Measurements from ENCODE around the gene KCNT1. TPM values are rescaled to one million over a fixed set of nuclear protein-coding genes. Genes with fewer than 3 reads are reported as not detected.

KCNT1 gene
- total RNA-seq, 1 experiment from 2014 or later = 0.17 TPM

DNA sequence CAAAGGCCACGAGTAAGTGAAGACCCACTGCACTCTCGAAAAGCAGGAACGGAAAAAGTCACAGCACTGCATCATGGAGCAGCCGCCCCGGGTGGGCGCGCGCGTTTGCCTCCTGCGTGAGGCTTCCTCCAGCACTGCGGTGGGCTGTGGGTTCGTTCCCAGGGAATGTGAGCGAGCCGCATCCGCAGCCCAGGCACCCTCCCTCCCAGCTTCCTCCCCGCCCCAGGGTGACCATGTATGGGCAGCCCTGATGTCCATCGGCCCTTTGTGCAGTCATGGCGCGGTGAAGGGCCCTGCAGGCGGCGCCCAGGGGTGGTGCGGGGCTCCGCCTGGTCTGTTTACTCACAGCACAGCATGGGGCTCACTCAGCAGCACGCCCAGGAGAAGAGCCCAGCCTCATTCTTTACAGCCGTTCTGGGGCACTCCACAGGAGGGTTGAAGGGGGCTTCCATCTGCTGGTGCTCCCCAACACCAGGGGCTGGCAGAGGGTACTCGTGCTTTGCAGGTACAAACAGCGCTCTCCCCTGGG, 32.7 kb downstream of the KCNT1 start:
- no peaks in the 10 kb centered on the region for H3K9me2 ChIP-seq (ENCODE audit: insufficient read depth)
- TF ChIP-seq CBX3 (IDR thresholded peaks at IDR 0.05; ENCODE audit: low read depth) (no peak), POLR2AphosphoS5 (IDR thresholded peaks at IDR 0.05; ENCODE audit: low read depth, low read length) (no peak), CEBPB (IDR thresholded peaks at IDR 0.05; ENCODE audit: low read depth) (no peak), SRF (IDR thresholded peaks at IDR 0.05; ENCODE audit: low read depth) (no peak)
- TF ChIP-seq, protein P1, sequence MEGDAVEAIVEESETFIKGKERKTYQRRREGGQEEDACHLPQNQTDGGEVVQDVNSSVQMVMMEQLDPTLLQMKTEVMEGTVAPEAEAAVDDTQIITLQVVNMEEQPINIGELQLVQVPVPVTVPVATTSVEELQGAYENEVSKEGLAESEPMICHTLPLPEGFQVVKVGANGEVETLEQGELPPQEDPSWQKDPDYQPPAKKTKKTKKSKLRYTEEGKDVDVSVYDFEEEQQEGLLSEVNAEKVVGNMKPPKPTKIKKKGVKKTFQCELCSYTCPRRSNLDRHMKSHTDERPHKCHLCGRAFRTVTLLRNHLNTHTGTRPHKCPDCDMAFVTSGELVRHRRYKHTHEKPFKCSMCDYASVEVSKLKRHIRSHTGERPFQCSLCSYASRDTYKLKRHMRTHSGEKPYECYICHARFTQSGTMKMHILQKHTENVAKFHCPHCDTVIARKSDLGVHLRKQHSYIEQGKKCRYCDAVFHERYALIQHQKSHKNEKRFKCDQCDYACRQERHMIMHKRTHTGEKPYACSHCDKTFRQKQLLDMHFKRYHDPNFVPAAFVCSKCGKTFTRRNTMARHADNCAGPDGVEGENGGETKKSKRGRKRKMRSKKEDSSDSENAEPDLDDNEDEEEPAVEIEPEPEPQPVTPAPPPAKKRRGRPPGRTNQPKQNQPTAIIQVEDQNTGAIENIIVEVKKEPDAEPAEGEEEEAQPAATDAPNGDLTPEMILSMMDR (IDR thresholded peaks at IDR 0.05 in 2 of 3, conservative IDR thresholded peaks at IDR 0.05 in 1 of 3; ENCODE audit: borderline replicate concordance in 1 of 3, insufficient read depth in 1 of 3, low read depth in 2 of 3, low read length in 2 of 3) = no peak
- intact Hi-C loops (cut with micrococcal nuclease) = no loop called here
- no peak overlapping the region for H3K4me2 ChIP-seq (ENCODE audit: low read length)
- ChIA-PET RAD21 (ENCODE audit: low non-redundant PET in 1 of 2, low total read pairs in 2 of 2, uncharacterized antibody in 2 of 2, unreplicated experiment in 2 of 2) (no interaction called here), CTCF (no interaction called here), POLR2A (no interaction called here)
- H3K4me1 ChIP-seq (ENCODE audit: control insufficient read depth in 1 of 2, insufficient read depth in 2 of 2, low read length in 2 of 2) = peaks cover 0 to 7% of the 10 kb centered on the region in 2 experiments; a peak in 1 of 4 replicates
- peaks cover 0 to 9% of the 10 kb centered on the region in 2 experiments; a peak in 2 of 4 replicates for H3K9me3 ChIP-seq (ENCODE audit: control insufficient read depth in 1 of 2, insufficient read depth in 1 of 2, low read depth in 1 of 2, low read length in 2 of 2)
- no peak overlapping the region for H3K4me3 ChIP-seq (replicated peaks in 1 of 2; ENCODE audit: low read depth in 1 of 2, low read length in 2 of 2)
- no TSS peak for BruUV-seq (replicated peaks)
- H3K79me2 ChIP-seq (ENCODE audit: insufficient read depth, low read length) = no peaks in the 10 kb centered on the region
- no peaks in the 10 kb centered on the region for H3K27me3 ChIP-seq (ENCODE audit: insufficient read depth, low read length)
- no peak overlapping the region for H3K9ac ChIP-seq (ENCODE audit: low read length)
- no peak overlapping the region for H2AFZ ChIP-seq (ENCODE audit: low read depth, low read length, poor library complexity, severe bottlenecking)
- H3K36me3 ChIP-seq (ENCODE audit: control insufficient read depth in 1 of 2, insufficient read depth in 2 of 2, low read length in 2 of 2) = no peaks in the 10 kb centered on the region
- DNase-seq (ENCODE audit: low read depth, low spot score) (no peak), ATAC-seq (no peak)
- H4K20me1 ChIP-seq (ENCODE audit: insufficient read depth) = no peaks in the 10 kb centered on the region
- no peak overlapping the region for H3K27ac ChIP-seq (ENCODE audit: low read depth, low read length)

DNA sequence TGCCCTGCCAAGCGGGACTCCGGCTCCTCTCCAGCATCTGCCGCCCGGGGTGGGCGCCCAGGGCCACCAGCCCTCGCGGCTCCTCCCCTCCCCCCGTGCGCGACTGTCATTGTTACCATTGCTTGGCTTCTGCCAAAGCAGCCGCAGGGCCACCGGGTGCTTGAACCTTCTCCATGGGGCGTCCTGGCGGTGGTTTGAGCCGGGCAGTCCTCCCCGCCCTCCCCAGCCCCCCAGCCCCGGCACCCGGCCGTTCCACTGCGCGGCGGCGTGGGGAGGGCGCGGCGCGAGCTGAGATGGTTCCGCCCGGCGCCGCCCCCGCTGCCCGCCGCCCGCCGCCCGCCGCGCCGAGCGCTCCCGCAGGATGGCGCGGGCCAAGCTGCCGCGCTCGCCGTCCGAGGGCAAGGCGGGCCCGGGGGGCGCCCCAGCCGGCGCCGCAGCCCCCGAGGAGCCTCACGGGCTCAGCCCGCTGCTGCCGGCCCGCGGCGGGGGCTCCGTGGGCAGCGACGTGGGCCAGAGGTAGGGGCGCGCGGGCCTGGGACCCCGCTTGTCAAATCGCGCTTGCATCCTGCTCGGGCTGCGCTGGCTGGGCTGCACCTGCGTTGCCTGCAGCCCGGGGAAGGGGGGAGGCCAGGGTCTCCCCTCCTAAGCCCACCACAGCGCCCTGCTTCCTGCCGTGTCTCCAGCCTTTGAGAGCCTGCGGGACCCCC, 34.4 kb downstream of the KCNT1 start:
- ChIA-PET CTCF (no interaction called here), RAD21 (ENCODE audit: low non-redundant PET in 1 of 2, low total read pairs in 2 of 2, uncharacterized antibody in 2 of 2, unreplicated experiment in 2 of 2) (no interaction called here), POLR2A (no interaction called here)
- Histone ChIP-seq H3K36me3 (ENCODE audit: control insufficient read depth in 1 of 2, insufficient read depth in 2 of 2, low read length in 2 of 2) (no peaks in the 10 kb centered on the region), H2AFZ (ENCODE audit: low read depth, low read length, poor library complexity, severe bottlenecking) (no peak overlapping the region), H3K9me3 (ENCODE audit: control insufficient read depth in 1 of 2, insufficient read depth in 1 of 2, low read depth in 1 of 2, low read length in 2 of 2) (peaks cover 0 to 3% of the 10 kb centered on the region in 2 experiments; a peak in 2 of 4 replicates), H3K9me2 (ENCODE audit: insufficient read depth) (no peaks in the 10 kb centered on the region), H3K4me3 (replicated peaks in 1 of 2; ENCODE audit: low read depth in 1 of 2, low read length in 2 of 2) (no peak overlapping the region), H3K27ac (ENCODE audit: low read depth, low read length) (no peak overlapping the region), H4K20me1 (ENCODE audit: insufficient read depth) (no peaks in the 10 kb centered on the region), H3K27me3 (ENCODE audit: insufficient read depth, low read length) (no peaks in the 10 kb centered on the region), H3K79me2 (ENCODE audit: insufficient read depth, low read length) (no peaks in the 10 kb centered on the region), H3K9ac (ENCODE audit: low read length) (no peak overlapping the region), H3K4me2 (ENCODE audit: low read length) (no peak overlapping the region), H3K4me1 (ENCODE audit: control insufficient read depth in 1 of 2, insufficient read depth in 2 of 2, low read length in 2 of 2) (peaks cover 0 to 7% of the 10 kb centered on the region in 2 experiments; a peak in 1 of 4 replicates)
- TF ChIP-seq, protein P2, sequence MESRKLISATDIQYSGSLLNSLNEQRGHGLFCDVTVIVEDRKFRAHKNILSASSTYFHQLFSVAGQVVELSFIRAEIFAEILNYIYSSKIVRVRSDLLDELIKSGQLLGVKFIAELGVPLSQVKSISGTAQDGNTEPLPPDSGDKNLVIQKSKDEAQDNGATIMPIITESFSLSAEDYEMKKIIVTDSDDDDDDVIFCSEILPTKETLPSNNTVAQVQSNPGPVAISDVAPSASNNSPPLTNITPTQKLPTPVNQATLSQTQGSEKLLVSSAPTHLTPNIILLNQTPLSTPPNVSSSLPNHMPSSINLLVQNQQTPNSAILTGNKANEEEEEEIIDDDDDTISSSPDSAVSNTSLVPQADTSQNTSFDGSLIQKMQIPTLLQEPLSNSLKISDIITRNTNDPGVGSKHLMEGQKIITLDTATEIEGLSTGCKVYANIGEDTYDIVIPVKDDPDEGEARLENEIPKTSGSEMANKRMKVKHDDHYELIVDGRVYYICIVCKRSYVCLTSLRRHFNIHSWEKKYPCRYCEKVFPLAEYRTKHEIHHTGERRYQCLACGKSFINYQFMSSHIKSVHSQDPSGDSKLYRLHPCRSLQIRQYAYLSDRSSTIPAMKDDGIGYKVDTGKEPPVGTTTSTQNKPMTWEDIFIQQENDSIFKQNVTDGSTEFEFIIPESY (IDR thresholded peaks at IDR 0.05; ENCODE audit: extremely low read depth, insufficient replicate concordance, low read length) = no peak
- TF ChIP-seq, protein P3, sequence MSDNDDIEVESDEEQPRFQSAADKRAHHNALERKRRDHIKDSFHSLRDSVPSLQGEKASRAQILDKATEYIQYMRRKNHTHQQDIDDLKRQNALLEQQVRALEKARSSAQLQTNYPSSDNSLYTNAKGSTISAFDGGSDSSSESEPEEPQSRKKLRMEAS (IDR thresholded peaks at IDR 0.05) = no peak
- TF ChIP-seq CEBPB (IDR thresholded peaks at IDR 0.05; ENCODE audit: low read depth) (no peak), EZH2 (IDR thresholded peaks at IDR 0.05) (no peak), EGR1 (IDR thresholded peaks at IDR 0.05; ENCODE audit: low read depth) (no peak), POLR2A (IDR thresholded peaks at IDR 0.05; ENCODE audit: borderline replicate concordance, extremely low read depth, insufficient read depth, insufficient read length) (no peak), JUND (IDR thresholded peaks at IDR 0.05) (no peak), ZNF274 (IDR thresholded peaks at IDR 0.05; ENCODE audit: low read depth, low read length) (no peak)
- intact Hi-C loops (cut with micrococcal nuclease) = no loop called here
- BruUV-seq (replicated peaks) = no TSS peak
- ATAC-seq (no peak), DNase-seq (ENCODE audit: low read depth, low spot score) (no peak)

All from HCT116 (cell line).